NOMO-1 treated with dmso at 0.1 percent for 144 hours (cell line): ENCODE measurements around the gene CSNK1D.
"Not testable (repeated sequence)": the region's sequence is repeated elsewhere in the genome, so short reads cannot be mapped to it uniquely, and the experiment has no call there.

Experiments used
- DNase-seq: peaks from one replicate; lab custom pipeline; 2025; ENCODE audit not compliant: unreplicated experiment; lab: John Stamatoyannopoulos, UW

CSNK1D gene

DNA sequence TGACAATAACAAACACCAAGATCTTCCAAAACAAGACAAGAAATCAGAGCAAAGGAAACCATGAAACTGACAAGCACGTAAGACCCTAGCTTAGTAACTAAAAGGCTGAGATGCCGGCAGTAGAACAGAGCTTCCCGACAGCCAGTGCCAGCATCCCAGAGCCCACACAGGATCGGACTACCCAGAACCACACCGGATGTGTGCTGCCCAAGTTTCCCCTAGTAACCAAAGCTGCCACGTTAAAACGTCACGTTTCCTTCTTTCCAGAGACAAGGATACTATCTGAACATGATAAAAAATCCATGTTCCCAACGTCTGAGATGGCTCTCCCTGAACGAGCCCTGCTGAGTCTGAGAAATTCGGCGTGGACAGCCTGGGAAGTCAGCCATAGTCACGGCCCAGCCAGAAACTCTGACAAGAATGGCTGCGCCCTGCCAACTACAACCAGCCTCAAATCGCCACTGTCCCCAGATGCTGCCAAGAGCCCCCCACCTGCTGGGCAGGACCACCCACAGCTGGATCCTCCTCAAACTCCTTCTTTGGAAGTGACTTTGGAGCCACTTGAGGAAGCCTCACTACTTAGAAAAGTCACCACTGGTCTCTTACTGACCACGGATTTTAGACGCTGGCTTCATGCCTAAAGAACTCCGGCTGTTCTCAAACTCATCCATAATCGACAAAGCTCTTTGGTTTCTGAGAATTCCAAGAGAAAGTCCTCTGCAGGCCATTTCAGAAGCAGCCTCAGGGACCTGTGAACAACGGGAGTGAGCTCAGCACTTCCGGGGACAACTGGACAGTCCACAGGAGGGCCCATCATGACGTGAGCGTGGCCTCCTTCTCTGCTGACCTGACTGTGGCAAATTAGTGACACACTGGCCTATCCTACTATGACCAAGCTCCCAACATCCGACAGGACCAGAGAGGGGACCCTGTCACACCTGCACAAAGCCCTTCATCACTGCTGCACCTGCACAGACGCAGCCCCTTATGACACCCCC lies 77.5 kb downstream of the CSNK1D start:
- DNase-seq, result no peak

DNA sequence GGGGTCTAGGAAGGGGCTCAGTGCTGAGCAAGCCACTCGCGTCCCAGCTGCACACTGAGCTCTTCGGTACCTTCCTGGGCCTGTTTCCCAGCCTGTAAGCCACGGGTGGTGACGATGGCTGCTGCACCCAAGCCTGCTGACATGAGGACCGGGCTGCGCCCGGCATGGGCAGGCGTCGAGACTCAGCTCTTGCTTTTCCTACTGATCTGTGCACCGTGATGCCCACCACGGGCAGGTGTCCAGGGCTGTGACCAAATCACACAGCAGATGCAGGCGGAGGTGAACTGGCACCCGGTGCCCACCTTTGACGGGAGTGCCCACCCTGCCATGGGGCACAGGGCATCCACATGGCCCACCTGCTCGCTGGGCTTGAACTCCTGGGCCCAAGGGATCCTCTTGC lies 78.7 kb downstream of the CSNK1D start:
- DNase-seq, result no peak

DNA sequence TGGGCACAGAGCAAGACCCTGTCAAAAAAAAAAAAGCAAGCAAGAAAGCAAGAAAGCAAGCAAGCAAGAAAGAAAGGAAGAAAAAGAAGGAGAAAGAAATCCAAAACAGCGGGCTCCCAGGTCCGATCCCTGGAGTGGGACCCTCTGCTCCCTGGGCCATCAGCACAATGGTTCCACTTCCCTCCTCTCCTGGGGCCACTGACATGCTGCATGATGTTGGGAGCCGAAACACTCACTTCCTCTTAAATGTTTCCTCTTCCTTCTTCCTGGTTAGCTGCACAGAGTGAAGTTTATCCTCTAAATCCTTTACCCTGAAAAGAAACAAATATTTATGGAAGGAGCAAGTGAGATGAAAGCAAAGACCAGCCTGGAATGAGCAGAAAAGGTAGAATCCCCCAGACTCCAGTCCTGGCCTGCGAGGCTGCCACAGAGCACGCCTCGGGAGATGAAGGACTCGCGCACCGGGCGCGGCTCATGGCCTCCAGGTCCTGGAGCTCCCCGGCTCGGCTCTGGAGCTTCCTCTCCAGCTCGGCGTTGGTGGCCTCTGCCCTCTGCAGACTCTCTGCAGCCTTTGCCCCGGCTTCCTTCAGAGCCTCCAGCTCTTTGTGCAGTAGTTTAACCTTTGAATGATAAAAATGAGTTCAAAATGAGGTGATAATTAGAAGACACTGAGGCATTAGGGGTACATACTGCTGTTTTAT lies 79.8 kb downstream of the CSNK1D start:
- DNase-seq, result peak; percentile 38

DNA sequence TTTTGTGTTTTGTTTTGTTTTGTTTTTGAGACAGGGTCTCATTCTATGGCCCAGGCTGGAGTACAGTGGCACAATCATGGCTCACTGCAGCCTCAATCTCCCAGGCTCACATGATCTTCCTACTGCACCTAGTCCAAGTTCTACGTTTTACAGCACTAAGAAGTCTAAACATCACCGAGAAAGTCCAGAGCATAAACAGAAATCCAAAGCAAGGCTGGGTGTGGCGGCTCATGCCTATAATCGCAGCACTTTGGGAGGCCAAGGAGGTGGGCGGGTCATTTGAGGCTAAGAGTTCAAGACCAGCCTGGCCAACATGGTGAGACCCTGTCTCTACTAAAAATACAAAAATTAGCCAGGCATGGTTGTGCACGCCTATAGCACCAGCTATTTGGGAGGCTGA lies 80.5 kb downstream of the CSNK1D start:
- not testable (repeated sequence) for DNase-seq
